HG03571 (cell line): ENCODE measurements around the gene PITPNC1.

Experiments used
- ATAC-seq: cut with Tn5 transposase; IDR thresholded peaks from one replicate; pipeline ENCODE4 v1.9.1; 2021; ENCODE audit not compliant: unreplicated experiment

Gene PITPNC1

GRCh38 chr17:67544364-67544955 is 167.4 kb downstream of the PITPNC1 start:
- ATAC-seq = no peak

GRCh38 chr17:67546578-67547527 is 169.8 kb downstream of the PITPNC1 start:
- peak; percentile 89 for ATAC-seq

GRCh38 chr17:67548693-67549092 is 171.6 kb downstream of the PITPNC1 start:
- ATAC-seq = no peak

- no peak for ATAC-seq
Measured at GRCh38 chr17:67549820-67550219, 172.7 kb downstream of the PITPNC1 start.

GRCh38 chr17:67554634-67555033 is 177.6 kb downstream of the PITPNC1 start:
- ATAC-seq = no peak

- no peak for ATAC-seq
Measured at GRCh38 chr17:67555855-67556254, 178.8 kb downstream of the PITPNC1 start.

GRCh38 chr17:67557052-67557845 is 180.2 kb downstream of the PITPNC1 start:
- ATAC-seq = no peak

GRCh38 chr17:67557921-67558320 is 180.8 kb downstream of the PITPNC1 start:
- ATAC-seq = no peak

- ATAC-seq = no peak
Measured at GRCh38 chr17:67558740-67559380, 181.8 kb downstream of the PITPNC1 start.

GRCh38 chr17:67559381-67559966 is 182.4 kb downstream of the PITPNC1 start:
- no peak for ATAC-seq

GRCh38 chr17:67562005-67562404 is 184.9 kb downstream of the PITPNC1 start:
- no peak for ATAC-seq

GRCh38 chr17:67563692-67564228 is 186.7 kb downstream of the PITPNC1 start:
- ATAC-seq = no peak

GRCh38 chr17:67565068-67565467 is 188.0 kb downstream of the PITPNC1 start:
- ATAC-seq = no peak

GRCh38 chr17:67566656-67567055 is 189.6 kb downstream of the PITPNC1 start:
- no peak for ATAC-seq

GRCh38 chr17:67569015-67569451 is 192.0 kb downstream of the PITPNC1 start:
- no peak for ATAC-seq

GRCh38 chr17:67569873-67570272 is 192.8 kb downstream of the PITPNC1 start:
- no peak for ATAC-seq

- ATAC-seq = no peak
Measured at GRCh38 chr17:67570797-67571196, 193.7 kb downstream of the PITPNC1 start.

GRCh38 chr17:67571478-67571877 is 194.4 kb downstream of the PITPNC1 start:
- no peak for ATAC-seq

- no peak for ATAC-seq
Measured at GRCh38 chr17:67573987-67574657, 197.0 kb downstream of the PITPNC1 start.
